Measurements from ENCODE around the gene PRPF38B. TPM values are rescaled to one million over a fixed set of nuclear protein-coding genes. Genes with fewer than 3 reads are reported as not detected.

Gene PRPF38B
- total RNA-seq, 2 donors from 2014 or later, result 31.7 to 32.4 TPM

- Histone ChIP-seq H3K9me3 (no peaks in the 10 kb centered on the region), H3K4me3 (no peak overlapping the region), H3K9ac (ENCODE audit: low read depth in 2 of 2, low read length in 2 of 2) (no peak overlapping the region), H3K36me3 (no peaks in the 10 kb centered on the region), H3K27me3 (no peaks in the 10 kb centered on the region), H3K4me1 (no peaks in the 10 kb centered on the region), H3K27ac (no peak overlapping the region)
- intact Hi-C loops (cut with DNase I), result no loop called here
- DNase-seq, result no peak
- TF ChIP-seq, protein P1, sequence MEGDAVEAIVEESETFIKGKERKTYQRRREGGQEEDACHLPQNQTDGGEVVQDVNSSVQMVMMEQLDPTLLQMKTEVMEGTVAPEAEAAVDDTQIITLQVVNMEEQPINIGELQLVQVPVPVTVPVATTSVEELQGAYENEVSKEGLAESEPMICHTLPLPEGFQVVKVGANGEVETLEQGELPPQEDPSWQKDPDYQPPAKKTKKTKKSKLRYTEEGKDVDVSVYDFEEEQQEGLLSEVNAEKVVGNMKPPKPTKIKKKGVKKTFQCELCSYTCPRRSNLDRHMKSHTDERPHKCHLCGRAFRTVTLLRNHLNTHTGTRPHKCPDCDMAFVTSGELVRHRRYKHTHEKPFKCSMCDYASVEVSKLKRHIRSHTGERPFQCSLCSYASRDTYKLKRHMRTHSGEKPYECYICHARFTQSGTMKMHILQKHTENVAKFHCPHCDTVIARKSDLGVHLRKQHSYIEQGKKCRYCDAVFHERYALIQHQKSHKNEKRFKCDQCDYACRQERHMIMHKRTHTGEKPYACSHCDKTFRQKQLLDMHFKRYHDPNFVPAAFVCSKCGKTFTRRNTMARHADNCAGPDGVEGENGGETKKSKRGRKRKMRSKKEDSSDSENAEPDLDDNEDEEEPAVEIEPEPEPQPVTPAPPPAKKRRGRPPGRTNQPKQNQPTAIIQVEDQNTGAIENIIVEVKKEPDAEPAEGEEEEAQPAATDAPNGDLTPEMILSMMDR (IDR thresholded peaks at IDR 0.05), result no peak
These were observed 24.5 kb downstream of the PRPF38B start for GRCh38 chr1:108716437-108717230.

- no peaks in the 10 kb centered on the region for H3K27me3 ChIP-seq
- TF ChIP-seq, protein P1 (IDR thresholded peaks at IDR 0.05), result no peak
- intact Hi-C loops (cut with DNase I), result no loop called here
- no peaks in the 10 kb centered on the region for H3K36me3 ChIP-seq
- H3K4me3 ChIP-seq, result no peak overlapping the region
- H3K4me1 ChIP-seq, result no peaks in the 10 kb centered on the region
- H3K9me3 ChIP-seq, result no peaks in the 10 kb centered on the region
- H3K27ac ChIP-seq, result no peak overlapping the region
- no peak overlapping the region for H3K9ac ChIP-seq (ENCODE audit: low read depth in 2 of 2, low read length in 2 of 2)
- no peak for DNase-seq
These were observed 25.7 kb downstream of the PRPF38B start for GRCh38 chr1:108717774-108718316.

DNA sequence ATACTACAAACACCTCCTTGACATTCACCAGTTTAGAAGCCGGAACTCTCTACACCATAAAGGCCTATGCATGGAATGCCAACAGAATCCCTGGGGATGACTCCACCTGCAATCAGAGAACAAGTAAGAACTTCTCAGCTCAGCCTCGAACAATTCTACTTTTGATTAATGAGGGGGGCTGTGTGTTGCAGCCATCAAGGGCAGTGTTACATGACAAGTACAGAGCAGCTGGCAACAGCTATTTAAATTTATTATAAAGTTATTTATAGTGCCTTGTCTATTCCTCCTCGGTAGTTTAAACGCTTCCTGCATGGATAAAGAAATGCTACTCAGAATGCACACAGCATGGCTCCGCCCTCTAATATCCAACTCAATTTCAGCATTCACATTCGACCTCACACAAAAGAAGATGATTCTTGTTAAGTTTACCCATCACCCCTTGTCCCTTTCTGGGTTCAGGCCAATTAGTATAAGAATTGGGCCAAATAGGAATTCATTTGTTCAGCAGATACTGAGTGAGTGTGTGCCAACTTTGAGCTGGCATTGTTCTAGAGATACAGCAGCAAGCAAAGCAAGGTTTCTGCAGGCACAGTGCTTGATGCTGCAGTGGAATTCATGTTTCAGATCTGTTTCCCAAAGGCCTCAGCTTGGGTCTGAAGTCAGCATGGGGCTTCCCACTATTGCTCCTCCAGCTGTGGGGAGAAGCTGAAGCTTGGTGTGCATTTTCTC, 27.0 kb downstream of the PRPF38B start:
- Histone ChIP-seq H3K4me3 (no peak overlapping the region), H3K27ac (no peak overlapping the region), H3K27me3 (no peaks in the 10 kb centered on the region), H3K4me1 (no peaks in the 10 kb centered on the region), H3K9ac (ENCODE audit: low read depth in 2 of 2, low read length in 2 of 2) (no peak overlapping the region), H3K36me3 (no peaks in the 10 kb centered on the region), H3K9me3 (no peaks in the 10 kb centered on the region)
- TF ChIP-seq, protein P1 (IDR thresholded peaks at IDR 0.05), result no peak
- DNase-seq, result no peak
- intact Hi-C loops (cut with DNase I), result no loop called here

DNA sequence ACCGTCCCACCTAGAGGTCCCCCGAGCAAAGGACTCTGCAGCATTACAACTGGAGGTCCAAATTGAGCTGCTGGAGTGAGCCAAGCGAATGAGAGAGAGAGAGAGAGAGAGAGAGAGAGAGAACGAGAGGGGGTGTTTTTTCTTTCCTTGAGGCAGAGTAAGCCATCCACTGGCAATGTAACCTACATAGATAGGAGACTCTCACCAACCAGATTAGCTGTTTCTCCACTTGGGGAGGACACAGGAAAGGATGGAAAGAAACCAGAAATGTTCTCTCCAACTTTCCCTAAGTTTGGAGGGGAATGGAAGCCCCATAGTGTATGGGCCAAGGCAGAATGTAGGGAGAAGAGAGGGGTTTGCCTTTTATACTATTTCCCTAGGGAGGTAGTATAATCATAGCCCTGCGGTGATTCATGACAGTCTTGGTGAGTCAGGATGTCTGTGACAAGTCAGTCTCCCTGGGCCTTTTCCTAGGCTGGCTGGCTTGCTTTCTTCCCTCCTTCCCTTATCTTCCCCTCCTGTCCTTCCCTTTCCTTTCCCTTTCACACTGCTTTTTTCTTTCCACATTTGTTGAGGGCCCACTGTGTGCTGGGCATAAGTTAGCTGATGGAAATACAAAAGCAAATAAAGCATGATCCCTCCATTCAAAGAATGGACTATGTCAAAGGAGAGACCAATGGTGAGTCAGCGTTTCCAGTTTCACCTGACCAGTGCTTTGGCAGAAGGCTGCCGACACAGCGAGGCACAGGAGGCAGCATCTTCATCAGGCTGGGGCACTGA, 27.7 kb downstream of the PRPF38B start:
- H3K36me3 ChIP-seq, result no peaks in the 10 kb centered on the region
- no peak overlapping the region for H3K27ac ChIP-seq
- TF ChIP-seq, protein P1 (IDR thresholded peaks at IDR 0.05), result no peak
- intact Hi-C loops (cut with DNase I), result no loop called here
- no peaks in the 10 kb centered on the region for H3K27me3 ChIP-seq
- H3K9ac ChIP-seq (ENCODE audit: low read depth in 2 of 2, low read length in 2 of 2), result no peak overlapping the region
- no peak for DNase-seq
- no peaks in the 10 kb centered on the region for H3K9me3 ChIP-seq
- H3K4me1 ChIP-seq, result no peaks in the 10 kb centered on the region
- H3K4me3 ChIP-seq, result no peak overlapping the region

- Histone ChIP-seq H3K4me1 (no peaks in the 10 kb centered on the region), H3K9me3 (no peaks in the 10 kb centered on the region), H3K9ac (ENCODE audit: low read depth in 2 of 2, low read length in 2 of 2) (no peak overlapping the region), H3K27me3 (no peaks in the 10 kb centered on the region), H3K4me3 (no peak overlapping the region), H3K27ac (no peak overlapping the region), H3K36me3 (no peaks in the 10 kb centered on the region)
- TF ChIP-seq, protein P1 (IDR thresholded peaks at IDR 0.05), result no peak
- intact Hi-C loops (cut with DNase I), result no loop called here
- no peak for DNase-seq
These were observed 30.2 kb downstream of the PRPF38B start for GRCh38 chr1:108722292-108722691.

Data from colonic mucosa (tissue), 4 donors.